K562 (cell line): ENCODE data around the gene MATN4. TPM values are rescaled to one million over a fixed set of nuclear protein-coding genes. Genes with fewer than 3 reads are reported as not detected.

Experiments
- ATAC-seq: fragments of 200-7000 bp; cut with Tn5 transposase; 3 replicates; pipeline ENCODE4 v1.9.1; 2020; ENCODE audit warnings: moderate library complexity
- BruUV-seq: library from RNA; stranded (reverse); fragments of 400-500 nt; replicated peaks from 2 replicates; lab custom pipeline; 2021; lab: Mats Ljungman, UMichigan
- CTCF ChIA-PET: fragments of 300-600 bp; formaldehyde crosslinking; extraction: SDS; loops from one replicate; lab custom pipeline; 2021; ENCODE audit warnings: low intra/inter-chr PET ratio; lab: Yijun Ruan, JAX
- POLR2A ChIA-PET: fragments of 300-600, 350-650 bp; sonication (Branson Sonifier 250); formaldehyde crosslinking; extraction: SDS; loops from one replicate; lab custom pipeline; 2021; ENCODE audit warnings: antibody characterized with exemption, inconsistent platforms; lab: Yijun Ruan, JAX
- DNase-seq, 4 experiments: peaks; one replicate each; pipeline versions ENCODE4 v3.0.0 to v3.0.0-alpha.2; 2011 to 2018; ENCODE audit warnings: low spot score in 3 of 4, mixed read lengths in 3 of 4; ENCODE audit errors: extremely low read depth in 1 of 4
- FAIRE-seq: peaks from 2 replicates; lab custom pipeline; 2011; peaks lifted over from hg19 to GRCh38; lab: Jason Lieb, UNC
- H2AFZ ChIP-seq: 2 replicates; pipeline ENCODE4 v1.6.0; 2011; ENCODE audit warnings: low read depth, low read length, control low read depth, inconsistent platforms
- H3K27ac ChIP-seq: fragments of 200-600 bp; 3 replicates; pipeline ENCODE4 v1.8.0; 2011; ENCODE audit warnings: low read depth, mild to moderate bottlenecking, control low read depth, inconsistent platforms, low read length, moderate library complexity, mixed read lengths; ENCODE audit errors: extremely low read depth
- H3K27me3 ChIP-seq, 2 experiments: fragments of 300-600 bp in 1 of 2; 2 replicates in 1 of 2; 3 replicates in 1 of 2; pipeline versions ENCODE4 v1.6.0 to v1.8.0; 2011; ENCODE audit warnings: inconsistent platforms in 2 of 2, low read length in 2 of 2, mild to moderate bottlenecking in 1 of 2, mixed read lengths in 1 of 2, moderate library complexity in 1 of 2; ENCODE audit not compliant: control insufficient read depth in 2 of 2, insufficient read depth in 2 of 2
- H3K36me3 ChIP-seq: fragments of 300-600 bp; 3 replicates; pipeline ENCODE4 v1.8.0; 2011; ENCODE audit warnings: mild to moderate bottlenecking, low read length, inconsistent platforms; ENCODE audit not compliant: control insufficient read depth, insufficient read depth
- H3K4me1 ChIP-seq, 2 experiments: fragments of 200-600 bp in 1 of 2; replicated peaks in 1 of 2; 2 replicates in 1 of 2; 3 replicates in 1 of 2; pipeline versions ENCODE4 v1.5.1 to v1.8.0; 2011; ENCODE audit warnings: inconsistent platforms in 2 of 2, low read length in 2 of 2, mild to moderate bottlenecking in 1 of 2, mixed read lengths in 1 of 2, moderate library complexity in 1 of 2; ENCODE audit not compliant: control insufficient read depth in 2 of 2, insufficient read depth in 2 of 2
- H3K4me2 ChIP-seq: 2 replicates; pipeline ENCODE4 v1.6.1; 2011; ENCODE audit warnings: low read length, control low read depth, inconsistent platforms, mixed read lengths; ENCODE audit not compliant: insufficient read depth
- H3K4me3 ChIP-seq: fragments of 200-600 bp; sonication (generic), shearing (Covaris generic); 2 replicates; pipeline ENCODE4 v1.5.1; 2016; ENCODE audit warnings: control low read depth, inconsistent platforms
- H3K79me2 ChIP-seq: fragments of 200-600 bp; 3 replicates; pipeline ENCODE4 v1.8.0; 2011; ENCODE audit warnings: low read length, inconsistent platforms; ENCODE audit not compliant: control insufficient read depth, insufficient read depth
- H3K9ac ChIP-seq, 2 experiments: 2 replicates each; pipeline versions ENCODE4 v1.6.0 to v1.6.1; 2011; ENCODE audit warnings: low read depth in 2 of 2, low read length in 2 of 2, control low read depth in 1 of 2, inconsistent platforms in 1 of 2, mild to moderate bottlenecking in 1 of 2, mixed read lengths in 1 of 2; ENCODE audit not compliant: insufficient read depth in 1 of 2
- H3K9me1 ChIP-seq: one replicate; pipeline ENCODE4 v1.6.0; 2011; ENCODE audit warnings: inconsistent platforms, mild to moderate bottlenecking, low read length, moderate library complexity; ENCODE audit not compliant: control insufficient read depth, insufficient read depth
- H3K9me3 ChIP-seq: replicated peaks from 2 replicates; pipeline ENCODE4 v1.5.1; 2011; ENCODE audit warnings: low read depth, low read length, inconsistent platforms; ENCODE audit not compliant: control insufficient read depth, insufficient read depth
- H4K20me1 ChIP-seq: replicated peaks from 2 replicates; pipeline ENCODE4 v1.6.1; 2011; ENCODE audit warnings: low read length, inconsistent platforms, mixed read lengths; ENCODE audit not compliant: control insufficient read depth, insufficient read depth
- ASH1L ChIP-seq: fragments of 450-650 bp; IDR thresholded peaks from 2 replicates; pipeline ENCODE4 v1.6.1; 2018; ENCODE audit warnings: borderline replicate concordance, mild to moderate bottlenecking, low read depth; ENCODE audit not compliant: partially characterized antibody
- ELF2 ChIP-seq: fragments of 250-450 bp; sonication (Bioruptor Pico); IDR thresholded peaks from 2 replicates; pipeline ENCODE4 v1.5.0; 2021; ENCODE audit warnings: mild to moderate bottlenecking
- GABPB1 ChIP-seq: sonication (generic); formaldehyde crosslinking; IDR thresholded peaks from 2 replicates; pipeline ENCODE4 v1.8.0; 2022; ENCODE audit warnings: mild to moderate bottlenecking, missing genetic modification reagents
- JUND ChIP-seq, 2 experiments: IDR thresholded peaks; 2 replicates in 1 of 2; 3 replicates in 1 of 2; pipeline ENCODE4 v1.6.1; 2011; ENCODE audit warnings: borderline replicate concordance in 2 of 2, low read depth in 2 of 2, low read length in 2 of 2, improper control_type of control experiment in 1 of 2, missing biosample characterization in 1 of 2, missing genetic modification characterization in 1 of 2, missing genetic modification reagents in 1 of 2
- MAX ChIP-seq: sonication (generic); formaldehyde crosslinking; IDR thresholded peaks from 2 replicates; pipeline ENCODE4 v1.9.0; 2022; ENCODE audit warnings: mild to moderate bottlenecking, missing genetic modification reagents
- MEF2A ChIP-seq: IDR thresholded peaks from 2 replicates; pipeline ENCODE4 v1.6.1; 2011; ENCODE audit warnings: low read depth, mild to moderate bottlenecking, low read length, moderate library complexity; ENCODE audit not compliant: control insufficient read depth
- NFXL1 ChIP-seq: fragments of 450-650 bp; formaldehyde crosslinking; IDR thresholded peaks from 2 replicates; pipeline ENCODE4 v1.4.0; 2021; ENCODE audit warnings: mild to moderate bottlenecking
- PTTG1 ChIP-seq: fragments of 450-650 bp; IDR thresholded peaks from 2 replicates; pipeline ENCODE4 v1.6.1; 2016; ENCODE audit warnings: low read depth, mild to moderate bottlenecking, missing genetic modification characterization, missing compliant biosample characterization
- SIN3B ChIP-seq: fragments of 450-650 bp; IDR thresholded peaks from 2 replicates; pipeline ENCODE4 v1.6.1; 2017; ENCODE audit warnings: low read depth, mild to moderate bottlenecking, moderate library complexity
- TFAP4 ChIP-seq: sonication (generic); formaldehyde crosslinking; IDR thresholded peaks from 2 replicates; pipeline ENCODE4 v1.8.0; 2022; ENCODE audit warnings: missing genetic modification reagents, mild to moderate bottlenecking, moderate library complexity, borderline replicate concordance
- ZNF224 ChIP-seq: sonication (generic); formaldehyde crosslinking; IDR thresholded peaks from 2 replicates; pipeline ENCODE4 v1.8.0; 2022; ENCODE audit warnings: mild to moderate bottlenecking, missing genetic modification reagents
- WGBS: fragments of 100-300 bp; shearing (Covaris generic); methylation state at CpG from one replicate; pipeline ENCODE4 v1.1.6; 2016; ENCODE audit warnings: low coverage, mixed read lengths; ENCODE audit not compliant: insufficient coverage; ENCODE audit errors: missing lambda C conversion rate; 5-methylcytosine and 5-hydroxymethylcytosine counted together
- in situ Hi-C: fragments of 300-500 bp; cut with MboI; formaldehyde crosslinking; loops from 4 replicates; pipeline ENCODE4 v1.15.0; 2018; ENCODE audit warnings: inconsistent platforms, mixed read lengths
- intact Hi-C: fragments of 100-400 bp; cut with micrococcal nuclease; formaldehyde crosslinking; loops from 2 replicates; pipeline ENCODE4 v1.14.2; 2022
- polyA plus RNA-seq, 8 experiments: library from polyadenylated mRNA; depleted of rRNA in 4 of 8; stranded (reverse) in 5 of 8; unstranded in 3 of 8; fragments of >200 nt; fragmentation: Nextera tagmentation in 2 of 8; fragmentation: Illumina TruSeq in 1 of 8; extraction: Ambion mirVana in 2 of 8; extraction: Trizol in 1 of 8; gene quantifications; 2 replicates each; pipeline versions ENCODE4 v1.2.1 to v1.2.3, GENCODE V29; 2011 to 2014; ENCODE audit warnings: inconsistent platforms in 1 of 8, missing spikeins in 1 of 8
- total RNA-seq, 7 experiments: library from RNA; depleted of rRNA in 6 of 7; stranded (reverse); fragments of >200 nt in 6 of 7; fragmentation: Illumina TruSeq in 2 of 7; extraction: Trizol in 2 of 7; gene quantifications; 2 replicates each; pipeline versions ENCODE4 v1.2.1 to v1.2.3, GENCODE V29; 2011 to 2021; ENCODE audit warnings: low replicate concordance in 1 of 7

The MATN4 gene
- total and polyA plus RNA-seq, 9 of the 15 experiments (the other 6 are each of a cell fraction or from before 2014, with no cell fraction given), result 0.09 TPM; not detected in 8

GRCh38 chr20:45355209-45356084, 47.3 kb upstream of the MATN4 start (continued):
- TF ChIP-seq JUND (IDR thresholded peaks at IDR 0.05; ENCODE audit: borderline replicate concordance, low read depth, low read length), result peak; percentile 46; the same call in 1 of the 2 replicates
- TF ChIP-seq JUND (tag; IDR thresholded peaks at IDR 0.05; ENCODE audit: borderline replicate concordance, low read depth, low read length), result peak; percentile 59; the same call in 2 of the 3 replicates
- no peak for TF ChIP-seq GABPB1
- TF ChIP-seq SIN3B, result no peak
- no peak for TF ChIP-seq PTTG1

GRCh38 chr20:45354423-45355208, 46.5 kb upstream of the MATN4 start:
- CTCF ChIA-PET, result no interaction called here
- Histone ChIP-seq H2AFZ (no peak overlapping the region), H3K9me1 (no peaks in the 10 kb centered on the region), H3K9ac (no peak overlapping the region), H3K79me2 (no peaks in the 10 kb centered on the region), H3K27ac (no peak overlapping the region), H3K4me2 (no peak overlapping the region), H3K4me3 (no peak overlapping the region), H3K27me3 (no peaks in the 10 kb centered on the region), H3K4me1 (peaks cover 0 to 20% of the 10 kb centered on the region in 2 experiments; a peak in 4 of 5 replicates)
- ATAC-seq, result no peak
- no TSS peak for BruUV-seq
- in situ Hi-C loops, result no loop called here
- WGBS, result 45% methylated on average over 9 of the region's 9 CpGs
- POLR2A ChIA-PET, result interaction anchor here (1.1 to 1.4 kb wide), 3 partner anchors 9 to 13 kb away, joined by 3 to 7 read pairs (median 3); partner anchors contain the start of gene SYS1
- no peak for TF ChIP-seq NFXL1
- no peak for TF ChIP-seq ZNF224 (CRISPR knock-in tag)
- no peak for TF ChIP-seq MAX
- no peak for TF ChIP-seq ELF2 (CRISPR knock-in tag)
- no peak for TF ChIP-seq TFAP4 (CRISPR knock-in tag)
- TF ChIP-seq ASH1L, result no peak
- TF ChIP-seq MEF2A, result no peak
- TF ChIP-seq, all 486 proteins: peak for 0
- H4K20me1 ChIP-seq, result no peaks in the 10 kb centered on the region
- DNase-seq (no peak), FAIRE-seq (no peak)
- intact Hi-C loops, result no loop called here
- H3K36me3 ChIP-seq, result no peaks in the 10 kb centered on the region
- no peaks in the 10 kb centered on the region for H3K9me3 ChIP-seq
